ENCODE measurements around the gene PRDX2.
A peak's percentile ranks its signal among the peaks of the same experiment; 100 is the strongest.

PRDX2 gene

GRCh38 chr19:12779162-12779993 lies 22.2 kb downstream of the PRDX2 start:
- DNase-seq: no peak

GRCh38 chr19:12778905-12779161 lies 22.8 kb downstream of the PRDX2 start:
- no peak for DNase-seq

- DNase-seq: peak; percentile 81
These were observed 23.3 kb downstream of the PRDX2 start for GRCh38 chr19:12778017-12778904.

- DNase-seq: peak; percentile 94
These were observed 24.2 kb downstream of the PRDX2 start for GRCh38 chr19:12777217-12778016.

- DNase-seq: no peak
These were observed 26.7 kb downstream of the PRDX2 start, which contains the start of gene HOOK2 for GRCh38 chr19:12774588-12775555. HOOK2 (minus strand) TSS chr19:12775552; CDS start chr19:12775449, 103 bp downstream.

- DNase-seq: no peak
These were observed 28.0 kb downstream of the PRDX2 start for GRCh38 chr19:12773571-12773970.

GRCh38 chr19:12772323-12772722 lies 29.3 kb downstream of the PRDX2 start:
- DNase-seq: no peak

GRCh38 chr19:12770922-12771321 lies 30.7 kb downstream of the PRDX2 start:
- DNase-seq: no peak

- peak; percentile 66 for DNase-seq
These were observed 31.9 kb downstream of the PRDX2 start for GRCh38 chr19:12769689-12770088.

GRCh38 chr19:12767666-12768065 lies 33.9 kb downstream of the PRDX2 start:
- DNase-seq: no peak

- no peak for DNase-seq
These were observed 34.5 kb downstream of the PRDX2 start for GRCh38 chr19:12767150-12767549.

GRCh38 chr19:12766051-12766521 lies 35.5 kb downstream of the PRDX2 start:
- peak; percentile 96 for DNase-seq

GRCh38 chr19:12764698-12765097 lies 36.9 kb downstream of the PRDX2 start:
- DNase-seq: no peak

- DNase-seq: no peak
These were observed 38.5 kb downstream of the PRDX2 start for GRCh38 chr19:12763100-12763499.

- no peak for DNase-seq
These were observed 41.9 kb downstream of the PRDX2 start for GRCh38 chr19:12759686-12760085.

GRCh38 chr19:12757544-12758274 lies 43.9 kb downstream of the PRDX2 start:
- DNase-seq: peak; percentile 85

GRCh38 chr19:12756150-12756883 lies 45.3 kb downstream of the PRDX2 start:
- no peak for DNase-seq

GRCh38 chr19:12754465-12755196 lies 47.0 kb downstream of the PRDX2 start:
- no peak for DNase-seq

GRCh38 chr19:12752056-12752781 lies 49.4 kb downstream of the PRDX2 start:
- DNase-seq: no peak

All from activated CD8-positive, alpha-beta memory T cell treated with anti-CD3 and anti-CD28 coated beads for 24 hours (primary cell).